ENCODE results near the gene RPS6KA5.

RPS6KA5 gene

DNA sequence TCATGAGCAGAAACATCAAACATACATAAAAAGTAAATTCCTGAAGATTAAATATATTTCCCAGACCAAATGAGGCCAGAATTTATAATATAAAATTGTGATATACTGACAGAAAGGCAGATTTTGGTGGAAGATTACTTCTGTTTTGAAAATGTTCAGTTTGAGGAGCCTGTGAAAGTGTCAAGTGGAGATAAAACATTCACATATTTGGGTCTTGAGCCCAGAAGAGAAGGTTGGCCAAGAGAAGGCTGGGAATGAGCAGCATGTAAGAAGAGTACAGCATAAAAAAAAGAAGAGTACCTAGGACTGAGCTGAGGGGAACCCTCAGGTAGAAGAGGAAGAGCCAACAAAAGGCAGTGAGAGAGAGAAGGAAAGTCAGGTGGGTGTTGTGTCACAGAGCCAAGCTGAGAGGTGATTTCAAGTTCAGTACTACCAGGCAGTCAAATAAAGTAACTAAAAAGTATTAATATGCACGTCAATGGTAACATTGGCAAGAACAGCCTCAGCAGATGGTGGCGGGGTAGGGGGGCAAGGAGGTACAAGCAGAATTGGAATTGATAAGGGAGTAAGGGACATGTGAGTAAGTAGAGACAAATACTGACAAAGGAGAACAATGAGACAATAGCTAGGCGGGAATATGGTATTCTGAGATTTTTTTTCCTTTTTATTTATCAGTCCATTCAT lies 123.5 kb downstream of the RPS6KA5 start:
- DNase-seq (ENCODE audit: low read depth): no peak
- TF ChIP-seq, protein P1, sequence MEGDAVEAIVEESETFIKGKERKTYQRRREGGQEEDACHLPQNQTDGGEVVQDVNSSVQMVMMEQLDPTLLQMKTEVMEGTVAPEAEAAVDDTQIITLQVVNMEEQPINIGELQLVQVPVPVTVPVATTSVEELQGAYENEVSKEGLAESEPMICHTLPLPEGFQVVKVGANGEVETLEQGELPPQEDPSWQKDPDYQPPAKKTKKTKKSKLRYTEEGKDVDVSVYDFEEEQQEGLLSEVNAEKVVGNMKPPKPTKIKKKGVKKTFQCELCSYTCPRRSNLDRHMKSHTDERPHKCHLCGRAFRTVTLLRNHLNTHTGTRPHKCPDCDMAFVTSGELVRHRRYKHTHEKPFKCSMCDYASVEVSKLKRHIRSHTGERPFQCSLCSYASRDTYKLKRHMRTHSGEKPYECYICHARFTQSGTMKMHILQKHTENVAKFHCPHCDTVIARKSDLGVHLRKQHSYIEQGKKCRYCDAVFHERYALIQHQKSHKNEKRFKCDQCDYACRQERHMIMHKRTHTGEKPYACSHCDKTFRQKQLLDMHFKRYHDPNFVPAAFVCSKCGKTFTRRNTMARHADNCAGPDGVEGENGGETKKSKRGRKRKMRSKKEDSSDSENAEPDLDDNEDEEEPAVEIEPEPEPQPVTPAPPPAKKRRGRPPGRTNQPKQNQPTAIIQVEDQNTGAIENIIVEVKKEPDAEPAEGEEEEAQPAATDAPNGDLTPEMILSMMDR (IDR thresholded peaks at IDR 0.05; ENCODE audit: control insufficient read depth, extremely low read depth, insufficient read depth): no peak
- H3K4me3 ChIP-seq (ENCODE audit: low read depth, low read length): no peak overlapping the region

DNA sequence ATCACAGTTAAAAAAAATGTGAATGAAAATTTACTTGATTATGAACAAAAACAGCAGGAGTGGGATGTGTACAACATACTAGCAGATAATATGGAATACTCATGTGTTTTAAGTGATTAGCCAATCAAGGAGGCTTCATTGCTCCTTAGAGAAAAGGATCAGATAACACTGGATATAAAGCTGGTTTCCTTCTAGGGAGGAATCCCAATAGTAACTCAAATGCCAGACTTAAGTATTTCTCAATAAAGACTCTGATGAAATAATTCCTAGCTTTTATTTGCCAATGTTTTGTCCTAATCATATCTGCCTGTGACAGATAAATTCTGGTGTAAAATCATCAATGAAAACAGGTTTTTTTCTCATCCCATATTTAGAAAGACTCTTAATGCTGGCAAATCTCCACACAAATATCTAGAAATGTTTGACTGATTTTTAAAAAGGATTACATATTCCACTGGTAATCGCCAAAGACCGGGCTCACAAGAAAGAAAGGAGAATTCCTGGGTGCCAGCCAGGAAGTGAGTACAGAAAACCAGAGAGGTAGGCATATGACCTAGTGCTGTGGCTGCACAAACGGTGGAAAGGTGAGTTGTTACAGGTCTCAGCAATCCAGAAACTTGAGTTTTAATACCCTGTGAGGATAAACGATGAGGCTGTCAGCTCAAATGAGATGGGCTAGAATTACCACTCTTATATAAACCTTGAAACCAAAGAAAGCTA lies 135.7 kb downstream of the RPS6KA5 start:
- TF ChIP-seq, protein P1 (IDR thresholded peaks at IDR 0.05; ENCODE audit: control insufficient read depth, extremely low read depth, insufficient read depth): no peak
- DNase-seq (ENCODE audit: low read depth): no peak
- H3K4me3 ChIP-seq (ENCODE audit: low read depth, low read length): no peak overlapping the region

DNA sequence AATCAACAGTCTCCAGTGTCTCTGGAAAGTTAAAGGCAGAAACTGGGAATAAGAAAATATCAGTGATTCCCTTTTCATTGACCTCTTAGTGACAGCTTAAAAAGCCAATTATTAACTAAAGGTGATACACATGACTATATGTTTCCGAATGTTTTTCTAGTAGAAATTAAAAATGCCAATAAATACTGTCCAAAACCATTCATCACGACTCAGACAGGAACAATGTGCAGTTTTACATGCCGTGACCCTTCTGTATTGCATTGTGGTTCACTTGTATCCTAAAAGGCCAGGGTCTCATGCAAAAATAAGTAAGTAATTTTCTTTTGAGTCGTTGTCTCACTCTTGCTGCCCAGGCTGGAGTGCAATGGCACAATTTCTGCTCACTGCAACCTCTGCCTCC lies 138.3 kb downstream of the RPS6KA5 start:
- TF ChIP-seq, protein P1 (IDR thresholded peaks at IDR 0.05; ENCODE audit: control insufficient read depth, extremely low read depth, insufficient read depth): no peak
- DNase-seq (ENCODE audit: low read depth): no peak
- no peak overlapping the region for H3K4me3 ChIP-seq (ENCODE audit: low read depth, low read length)

DNA sequence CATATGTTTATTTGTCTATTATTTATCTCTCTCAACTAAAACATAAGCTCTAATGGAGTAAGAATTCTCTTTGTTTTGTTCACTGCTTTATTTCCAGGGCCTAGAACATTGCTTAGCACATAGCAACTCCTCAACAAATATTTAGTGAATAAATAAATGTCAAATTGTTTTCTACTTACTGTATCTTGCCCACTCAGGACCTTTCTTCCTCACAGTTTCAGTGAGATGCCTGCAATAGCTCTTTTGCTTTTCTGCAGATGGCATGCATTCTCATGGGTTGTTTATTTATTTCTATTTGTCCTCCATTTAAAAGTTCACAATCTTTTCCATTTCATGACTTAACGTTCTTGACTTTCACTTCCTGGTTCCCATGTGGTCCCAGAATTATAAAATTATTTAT lies 149.3 kb downstream of the RPS6KA5 start:
- DNase-seq (ENCODE audit: low read depth): peak; percentile 2
- TF ChIP-seq, protein P1 (IDR thresholded peaks at IDR 0.05; ENCODE audit: control insufficient read depth, extremely low read depth, insufficient read depth): no peak
- no peak overlapping the region for H3K4me3 ChIP-seq (ENCODE audit: low read depth, low read length)

DNA sequence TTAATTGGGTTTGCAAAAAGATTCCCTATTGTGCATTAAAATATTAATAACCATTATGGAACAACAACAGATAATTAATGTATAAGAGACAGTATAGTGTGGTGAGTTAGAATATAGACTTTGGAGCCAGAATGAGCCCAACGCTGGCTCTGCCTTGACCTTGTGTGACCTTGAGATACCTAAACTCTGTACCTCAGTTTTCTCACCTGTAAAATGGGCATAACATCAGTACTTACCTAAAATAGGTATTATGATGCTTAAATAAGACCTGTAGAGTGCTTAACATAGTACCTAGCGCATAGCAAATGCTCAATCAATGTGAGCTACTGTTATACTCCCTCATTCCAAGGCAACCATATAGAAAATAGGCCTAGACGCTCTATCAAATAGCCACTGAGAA lies 153.3 kb downstream of the RPS6KA5 start:
- TF ChIP-seq, protein P1 (IDR thresholded peaks at IDR 0.05; ENCODE audit: control insufficient read depth, extremely low read depth, insufficient read depth): no peak
- no peak for DNase-seq (ENCODE audit: low read depth)
- H3K4me3 ChIP-seq (ENCODE audit: low read depth, low read length): no peak overlapping the region

DNA sequence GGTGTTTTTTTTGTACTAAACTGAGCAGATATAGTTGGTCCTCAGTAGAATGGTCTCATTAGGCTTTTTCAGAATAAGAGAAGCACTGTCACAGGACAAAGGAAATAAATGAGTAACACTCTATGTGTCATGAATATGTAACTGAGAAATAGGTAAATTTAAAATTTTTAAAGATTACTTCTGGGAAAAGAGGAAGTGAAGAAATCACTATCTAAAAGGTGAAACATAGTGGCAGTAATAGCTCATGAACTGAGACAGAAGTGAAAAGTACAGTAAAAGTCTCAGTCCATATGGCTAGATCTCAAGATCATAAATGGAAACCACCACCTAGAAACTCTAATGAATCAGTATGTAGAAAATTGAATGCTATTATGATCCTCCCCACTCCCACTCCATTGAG lies 154.9 kb downstream of the RPS6KA5 start:
- no peak overlapping the region for H3K4me3 ChIP-seq (ENCODE audit: low read depth, low read length)
- DNase-seq (ENCODE audit: low read depth): no peak
- TF ChIP-seq, protein P1 (IDR thresholded peaks at IDR 0.05; ENCODE audit: control insufficient read depth, extremely low read depth, insufficient read depth): no peak

Data from LNCaP clone FGC (cell line).